Left renal cortex interstitium (tissue), 4 donors: ENCODE results near the gene INSL3. TPM values are rescaled to one million over a fixed set of nuclear protein-coding genes. Genes with fewer than 3 reads are reported as not detected.

Experiments
- DNase-seq, 4 donors: peaks; one replicate each; pipeline ENCODE4 v3.0.0-alpha.2; 2013; ENCODE audit warnings: low read depth in 4 of 4, low spot score in 2 of 4, missing footprints in 1 of 4
- polyA plus RNA-seq, 4 donors: library from polyadenylated mRNA; unstranded; fragments of 120-200 nt; gene quantifications; one replicate each; pipeline ENCODE4 v1.2.1, GENCODE V29; 2013; ENCODE audit not compliant: insufficient read length in 4 of 4

Gene INSL3
- polyA plus RNA-seq, 4 donors: 0.19 to 0.55 (median 0.38) TPM

DNA sequence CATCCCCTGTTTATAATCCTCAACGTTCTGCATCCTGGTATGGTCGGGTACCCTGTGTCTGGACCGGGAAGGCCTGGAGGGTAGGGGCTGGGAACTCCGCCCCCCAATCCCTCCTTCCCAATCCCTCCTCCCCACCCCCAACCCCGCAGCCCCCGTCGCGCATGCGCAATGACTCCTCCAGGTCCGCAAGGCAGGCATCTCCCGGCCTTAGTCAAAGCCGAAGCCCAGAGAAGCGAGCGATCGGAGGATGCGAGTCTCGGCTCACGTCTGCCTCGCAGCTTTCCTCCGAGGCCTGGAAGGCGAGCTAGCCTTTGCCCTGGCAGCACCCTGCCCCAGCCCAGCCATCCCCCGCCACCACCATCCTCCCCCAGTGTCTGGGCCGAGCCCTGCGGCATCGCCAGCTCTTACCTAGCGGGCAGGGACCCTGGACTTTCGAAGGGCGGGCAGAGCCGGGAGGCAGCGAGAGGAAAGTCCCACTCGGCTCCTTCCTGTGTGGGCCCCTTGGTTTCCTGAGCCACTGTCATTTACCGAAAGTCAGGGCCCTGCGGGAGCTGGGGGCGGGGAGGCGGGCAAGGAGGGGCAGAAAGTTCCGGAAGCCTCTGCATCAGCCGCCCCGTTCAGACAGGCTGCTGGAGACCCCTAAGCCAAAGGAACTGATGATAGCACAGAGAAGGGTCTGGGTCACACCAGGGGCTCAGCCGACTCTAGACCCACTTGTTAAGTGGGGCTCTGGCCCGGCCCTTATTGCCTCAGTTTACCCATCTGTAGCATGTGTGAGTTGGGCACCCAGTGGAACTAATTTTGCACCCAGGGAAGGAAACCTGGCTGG lies 26.4 kb upstream of the INSL3 start, which contains the start of gene JAK3:
TSS of gene JAK3 (minus strand) at position 445 of the 829 bp plus-strand sequence. CDS start 3,565 bp downstream, outside the sequence.
- peak in 2 of 4 donors; percentile 50 to 69 for DNase-seq

GRCh38 chr19:17846146-17846545 lies 24.8 kb upstream of the INSL3 start:
- no peak for DNase-seq

DNA sequence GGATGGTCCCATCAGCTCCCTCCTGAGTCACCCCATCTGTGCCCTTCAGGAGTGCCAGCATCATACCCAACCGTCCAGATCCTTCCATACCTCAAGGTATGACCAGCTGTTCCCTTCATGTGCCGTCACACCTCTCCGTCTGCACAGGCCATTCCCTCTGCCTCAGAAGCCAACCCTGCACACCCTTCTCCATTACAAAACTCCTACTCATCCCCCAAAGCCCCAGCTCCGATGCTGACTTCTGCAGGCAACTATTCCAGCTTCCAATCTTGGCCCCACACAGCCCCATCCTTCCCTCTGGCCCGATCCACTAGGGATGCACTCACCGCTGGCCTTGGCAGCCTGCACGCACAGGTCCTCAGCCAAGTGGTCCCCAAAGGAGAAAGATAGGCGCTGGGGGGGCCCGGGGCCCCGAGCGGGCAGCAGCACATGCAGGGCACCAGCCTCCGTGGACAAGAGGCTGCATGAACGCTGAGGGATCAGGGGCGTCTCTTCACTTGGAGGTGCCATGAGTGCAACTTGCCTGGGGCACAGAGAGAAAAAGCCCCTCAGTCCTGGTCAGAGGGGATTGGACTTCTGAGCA lies 22.7 kb upstream of the INSL3 start:
- DNase-seq: no peak

DNA sequence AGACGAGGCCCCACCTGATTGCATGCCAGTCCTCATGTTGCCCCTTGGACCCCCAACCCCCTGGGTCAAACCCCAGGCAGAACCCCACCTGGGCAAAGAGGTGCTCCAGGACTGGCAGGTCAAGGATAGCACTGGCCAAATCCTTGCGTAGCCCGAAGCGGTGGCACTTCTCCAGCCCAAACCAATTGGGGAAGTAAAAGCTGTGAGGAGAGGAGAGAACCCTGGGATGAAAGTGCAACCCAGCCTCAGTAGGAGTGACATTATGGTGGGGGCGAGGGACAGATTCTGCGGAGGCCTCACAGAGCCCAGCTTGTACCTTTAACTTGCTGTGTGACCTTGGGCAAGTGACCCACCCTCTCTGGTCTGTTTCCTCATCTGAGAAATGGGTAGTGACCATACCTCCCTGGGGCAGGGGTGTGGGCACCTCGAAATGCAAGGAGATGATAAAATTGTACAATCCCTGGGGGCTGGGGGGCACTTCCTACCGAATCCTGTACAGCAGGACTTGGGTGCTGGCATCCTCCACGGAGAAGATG lies 22.0 kb upstream of the INSL3 start:
- no peak for DNase-seq

GRCh38 chr19:17842663-17843291 lies 21.5 kb upstream of the INSL3 start:
- no peak for DNase-seq

- peak in 2 of 4 donors; percentile 50 to 79 for DNase-seq
Measured at GRCh38 chr19:17841810-17842662, 20.7 kb upstream of the INSL3 start.

- DNase-seq: no peak
Measured at GRCh38 chr19:17841371-17841809, 20.1 kb upstream of the INSL3 start.

DNA sequence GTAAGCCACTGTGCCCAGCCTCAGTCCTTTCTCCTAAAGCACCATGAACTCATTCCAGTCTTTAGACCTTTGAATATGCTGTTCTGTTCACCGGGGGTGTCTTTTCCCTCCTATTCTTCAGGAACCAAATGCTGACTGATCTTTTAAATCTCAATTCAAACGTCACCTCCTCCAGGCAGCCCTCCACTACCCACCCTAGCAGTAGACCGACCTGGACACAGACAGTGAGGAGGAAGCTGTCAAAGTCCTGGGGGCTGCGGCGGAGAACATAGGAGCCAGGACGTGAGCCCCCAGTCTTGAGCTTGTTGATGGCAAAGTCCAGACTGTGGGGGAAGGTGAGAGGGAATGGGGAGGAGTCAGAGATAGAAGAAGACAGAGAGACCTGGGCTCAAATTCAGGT lies 18.7 kb upstream of the INSL3 start:
- no peak for DNase-seq

DNA sequence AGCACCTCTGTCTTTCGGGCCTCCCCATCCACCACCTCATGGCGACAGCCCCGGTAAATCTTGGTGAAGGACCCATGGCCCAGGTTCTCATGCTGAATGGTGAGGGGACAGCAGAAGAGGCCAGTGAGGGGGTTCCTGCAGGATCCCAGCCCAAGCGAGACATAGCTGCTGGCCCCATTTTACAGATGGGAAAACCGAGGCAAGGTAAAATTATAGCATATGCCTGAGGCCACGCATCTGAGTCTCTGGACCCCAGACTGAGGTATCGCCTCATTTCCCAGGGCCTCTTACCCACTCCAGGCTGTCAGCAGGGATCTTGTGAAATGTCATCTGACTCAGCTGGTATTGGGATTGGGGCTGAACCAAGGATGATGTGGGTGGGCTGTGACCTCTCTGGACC lies 16.7 kb upstream of the INSL3 start:
- no peak for DNase-seq

- DNase-seq: no peak
Measured at GRCh38 chr19:17836530-17836929, 15.2 kb upstream of the INSL3 start.

GRCh38 chr19:17835182-17836006 lies 14.1 kb upstream of the INSL3 start:
- DNase-seq: no peak

- DNase-seq: no peak
Measured at GRCh38 chr19:17834350-17835181, 13.2 kb upstream of the INSL3 start.

- DNase-seq: no peak
Measured at GRCh38 chr19:17832443-17833208, 11.3 kb upstream of the INSL3 start.

DNA sequence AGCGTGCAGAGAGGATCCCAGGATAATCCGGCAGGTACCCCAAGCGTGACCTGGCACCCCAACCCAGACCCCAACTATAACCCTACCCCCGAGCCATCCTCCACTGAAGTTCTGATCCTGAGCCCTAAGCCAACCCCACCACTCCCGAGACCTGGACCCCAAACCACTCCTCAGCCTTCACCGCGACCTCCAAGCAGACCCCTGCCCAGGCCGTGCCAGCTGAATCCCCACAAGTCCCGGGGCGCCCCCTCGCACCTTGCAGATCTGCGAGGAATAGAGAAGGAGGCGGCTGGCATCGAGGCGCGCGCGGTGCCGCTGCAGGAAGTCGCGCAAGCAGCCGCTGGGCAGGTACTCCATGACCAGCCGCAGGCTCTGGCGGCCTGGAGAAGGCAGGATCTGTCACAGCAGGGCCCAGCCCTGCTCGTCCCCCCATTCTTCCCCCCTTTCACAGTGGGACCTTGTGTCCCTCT lies 10.1 kb upstream of the INSL3 start:
- no peak for DNase-seq

GRCh38 chr19:17830567-17831418 lies 9.5 kb upstream of the INSL3 start:
- DNase-seq: peak in 2 of 4 donors; percentile 19 to 34

DNA sequence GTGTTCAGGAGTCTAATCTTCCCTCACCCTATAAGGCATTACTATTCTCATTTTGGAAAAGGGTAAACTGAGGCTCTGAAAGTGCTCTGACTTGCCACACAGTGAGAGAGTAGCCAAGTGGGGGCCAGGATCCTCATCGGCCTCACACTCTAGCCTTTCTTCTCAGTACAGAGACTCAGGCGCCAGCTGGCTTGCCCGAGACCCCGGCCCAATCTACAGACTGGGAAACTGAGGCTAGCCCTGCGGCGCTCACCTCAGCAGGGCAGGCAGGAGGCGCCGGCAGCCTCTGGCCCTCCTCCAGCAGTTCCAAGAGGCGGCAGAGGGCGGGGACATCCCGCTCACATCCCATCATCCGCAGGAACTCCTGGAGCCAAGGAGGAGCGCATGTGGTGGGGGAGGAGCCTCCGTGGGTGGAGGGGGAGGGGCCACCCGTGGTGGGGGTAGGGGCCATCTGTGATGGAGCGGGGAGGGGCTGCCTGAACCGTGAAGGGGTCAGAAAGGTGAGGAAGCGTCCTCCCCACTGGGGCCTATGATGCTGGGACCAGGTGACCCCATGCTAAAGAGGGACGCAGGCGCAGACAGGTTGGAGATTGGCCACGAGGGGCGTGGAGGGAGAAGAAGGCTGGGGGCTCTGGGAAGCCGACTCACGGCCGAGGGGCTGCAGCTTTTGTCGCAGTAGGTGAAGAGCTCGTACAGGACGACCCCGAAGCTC lies 8.7 kb upstream of the INSL3 start:
- DNase-seq: no peak
